GM23248 (cell line): Measurements from ENCODE around the gene SOX21. TPM values are rescaled to one million over a fixed set of nuclear protein-coding genes. Genes with fewer than 3 reads are reported as not detected.
"Not testable (repeated sequence)": the region's sequence is repeated elsewhere in the genome, so short reads cannot be mapped to it uniquely, and the experiment has no call there.

Experiments used
- DNase-seq: peaks from one replicate; pipeline ENCODE4 v3.0.0-alpha.2; 2015
- H2AFZ ChIP-seq: fragments of 200-600 bp; sonication (generic); 2 replicates; pipeline ENCODE4 v1.6.1; 2016; ENCODE audit warnings: antibody characterized with exemption
- H3F3A ChIP-seq: fragments of 200-600 bp; sonication (generic); 2 replicates; pipeline ENCODE4 v1.6.1; 2016; ENCODE audit warnings: mild to moderate bottlenecking, antibody characterized with exemption, mixed run types; ENCODE audit not compliant: insufficient read depth
- H3K27ac ChIP-seq: fragments of 200-600 bp; sonication (generic); 2 replicates; pipeline ENCODE4 v1.5.1; 2016; ENCODE audit warnings: mild to moderate bottlenecking
- H3K27me3 ChIP-seq: fragments of 200-600 bp; sonication (generic); replicated peaks from 2 replicates; pipeline ENCODE4 v1.6.1; 2016; ENCODE audit warnings: mild to moderate bottlenecking; ENCODE audit not compliant: insufficient read depth
- H3K36me3 ChIP-seq: fragments of 200-600 bp; sonication (generic); 2 replicates; pipeline ENCODE4 v1.6.1; 2016; ENCODE audit warnings: low read depth, mild to moderate bottlenecking
- H3K4me1 ChIP-seq: fragments of 200-600 bp; sonication (generic); 2 replicates; pipeline ENCODE4 v1.6.1; 2016; ENCODE audit warnings: mild to moderate bottlenecking; ENCODE audit not compliant: insufficient read depth
- H3K4me2 ChIP-seq: fragments of 200-600 bp; sonication (generic); one replicate; pipeline ENCODE4 v1.6.1; 2016; ENCODE audit warnings: mild to moderate bottlenecking; ENCODE audit not compliant: unreplicated experiment
- H3K4me3 ChIP-seq: fragments of 200-600 bp; sonication (generic); 2 replicates; pipeline ENCODE4 v1.5.1; 2016; ENCODE audit warnings: mild to moderate bottlenecking
- H3K79me2 ChIP-seq: fragments of 200-600 bp; sonication (generic); 2 replicates; pipeline ENCODE4 v1.6.1; 2016; ENCODE audit warnings: mild to moderate bottlenecking; ENCODE audit not compliant: insufficient read depth
- H3K9ac ChIP-seq: fragments of 200-600 bp; sonication (generic); 2 replicates; pipeline ENCODE4 v1.6.1; 2016; ENCODE audit warnings: mild to moderate bottlenecking
- H3K9me2 ChIP-seq: fragments of 200-600 bp; sonication (generic); 2 replicates; pipeline ENCODE4 v1.6.1; 2016; ENCODE audit warnings: mixed run types, mild to moderate bottlenecking, moderate library complexity; ENCODE audit not compliant: insufficient read depth
- H3K9me3 ChIP-seq: fragments of 200-600 bp; sonication (generic); one replicate; pipeline ENCODE4 v1.6.1; 2017; ENCODE audit warnings: low read depth
- H4K20me1 ChIP-seq: fragments of 200-600 bp; sonication (generic); 2 replicates; pipeline ENCODE4 v1.6.0; 2016; ENCODE audit not compliant: insufficient read depth
- EZH2 ChIP-seq: fragments of 200-600 bp; sonication (generic); IDR thresholded peaks from 2 replicates; pipeline ENCODE4 v1.6.1; 2018; ENCODE audit warnings: antibody characterized with exemption, mild to moderate bottlenecking; ENCODE audit not compliant: insufficient read depth, poor library complexity, severe bottlenecking
- EZH2phosphoT487 ChIP-seq: fragments of 200-600 bp; sonication (generic); IDR thresholded peaks from 2 replicates; pipeline ENCODE4 v1.6.1; 2018; ENCODE audit warnings: antibody characterized with exemption, moderate library complexity, mild to moderate bottlenecking, low read depth; ENCODE audit not compliant: insufficient read depth
- WGBS, 2 experiments: methylation state at CpG; one replicate each; pipeline ENCODE4 v1.1.6; 2015 to 2017; ENCODE audit warnings: low lambda C conversion rate in 2 of 2, low coverage in 1 of 2; ENCODE audit errors: missing lambda C conversion rate in 2 of 2; 5-methylcytosine and 5-hydroxymethylcytosine counted together
- in situ Hi-C: fragments of 300-500 bp; cut with MboI; formaldehyde crosslinking; loops from 2 replicates; pipeline ENCODE4 v1.15.0; 2020
- polyA plus RNA-seq: library from polyadenylated mRNA; unstranded; fragments of >200 nt; fragmentation: Nextera tagmentation; extraction: Ambion mirVana; gene quantifications from 2 replicates; pipeline ENCODE4 v1.2.1, GENCODE V29; 2016
- total RNA-seq: library from RNA; depleted of rRNA; stranded (reverse); fragments of >200 nt; shearing (Covaris generic); gene quantifications from 2 replicates; pipeline ENCODE4 v1.2.3, GENCODE V29; 2014

Gene SOX21
- total and polyA plus RNA-seq, 2 experiments from 2014 or later, result not detected

- Histone ChIP-seq H3K4me2 (no peak overlapping the region), H3F3A (no peaks in the 10 kb centered on the region), H3K4me1 (no peaks in the 10 kb centered on the region), H3K36me3 (no peaks in the 10 kb centered on the region), H3K27ac (no peak overlapping the region), H3K9me2 (no peaks in the 10 kb centered on the region), H3K9me3 (no peaks in the 10 kb centered on the region), H3K4me3 (no peak overlapping the region), H3K27me3 (peaks cover 11% of the 10 kb centered on the region; the same call in 1 of the 2 replicates), H4K20me1 (no peaks in the 10 kb centered on the region), H3K9ac (no peak overlapping the region), H2AFZ (no peak overlapping the region), H3K79me2 (no peaks in the 10 kb centered on the region)
- TF ChIP-seq EZH2 (no peak), EZH2phosphoT487 (no peak)
- DNase-seq, result no peak
- in situ Hi-C loops, result no loop called here
- 3 to 4% methylated on average over 1 of the region's 1 CpG for WGBS, 2 experiments
Measured at GRCh38 chr13:94726425-94726824, 14.1 kb upstream of the SOX21 start.

GRCh38 chr13:94722609-94723345 is 10.4 kb upstream of the SOX21 start:
- in situ Hi-C loops, result no loop called here
- H3K4me1 ChIP-seq, result no peaks in the 10 kb centered on the region
- H3K4me3 ChIP-seq, result no peak overlapping the region
- whole genome bisulfite sequencing, 2 experiments, result 5 to 6% methylated on average over 9 of the region's 9 CpGs
- no peak overlapping the region for H3K4me2 ChIP-seq
- no peaks in the 10 kb centered on the region for H3K9me3 ChIP-seq
- H3K9ac ChIP-seq, result no peak overlapping the region
- no peaks in the 10 kb centered on the region for H3F3A ChIP-seq
- H3K36me3 ChIP-seq, result no peaks in the 10 kb centered on the region
- H3K9me2 ChIP-seq, result no peaks in the 10 kb centered on the region
- H3K27me3 ChIP-seq, result peaks cover 11% of the 10 kb centered on the region; the same call in 1 of the 2 replicates
- no peak for TF ChIP-seq EZH2
- no peak for TF ChIP-seq EZH2phosphoT487
- no peaks in the 10 kb centered on the region for H4K20me1 ChIP-seq
- no peaks in the 10 kb centered on the region for H3K79me2 ChIP-seq
- H3K27ac ChIP-seq, result no peak overlapping the region
- no peak overlapping the region for H2AFZ ChIP-seq
- no peak for DNase-seq

- H3F3A ChIP-seq, H3K9ac ChIP-seq, H3K36me3 ChIP-seq, H3K4me2 ChIP-seq, in situ Hi-C loops, H4K20me1 ChIP-seq, H3K9me2 ChIP-seq, H2AFZ ChIP-seq, H3K4me3 ChIP-seq, H3K79me2 ChIP-seq, H3K4me1 ChIP-seq, H3K27ac ChIP-seq, H3K9me3 ChIP-seq, DNase-seq: not testable (repeated sequence)
- 69 to 78% methylated on average over 1 of the region's 1 CpG for WGBS, 2 experiments
- H3K27me3 ChIP-seq, result peaks cover 42% of the 10 kb centered on the region
Measured at GRCh38 chr13:94718697-94719096, 6.4 kb upstream of the SOX21 start.

GRCh38 chr13:94717916-94718315 is 5.6 kb upstream of the SOX21 start:
- H3K36me3 ChIP-seq, result no peaks in the 10 kb centered on the region
- no peak overlapping the region for H3K4me3 ChIP-seq
- TF ChIP-seq EZH2phosphoT487 (no peak), EZH2 (no peak)
- peaks cover 47% of the 10 kb centered on the region for H3K27me3 ChIP-seq
- DNase-seq, result no peak
- no peaks in the 10 kb centered on the region for H3K4me1 ChIP-seq
- H3F3A ChIP-seq, result no peaks in the 10 kb centered on the region
- in situ Hi-C loops, result no loop called here
- no peak overlapping the region for H3K27ac ChIP-seq
- no peaks in the 10 kb centered on the region for H4K20me1 ChIP-seq
- 53 to 54% methylated on average over 4 of the region's 4 CpGs for WGBS, 2 experiments
- no peak overlapping the region for H3K9ac ChIP-seq
- H3K4me2 ChIP-seq, result no peak overlapping the region
- no peak overlapping the region for H2AFZ ChIP-seq
- H3K9me3 ChIP-seq, result no peaks in the 10 kb centered on the region
- H3K79me2 ChIP-seq, result no peaks in the 10 kb centered on the region
- no peaks in the 10 kb centered on the region for H3K9me2 ChIP-seq

- peaks cover 47% of the 10 kb centered on the region for H3K27me3 ChIP-seq
- DNase-seq, result no peak
- H4K20me1 ChIP-seq, result no peaks in the 10 kb centered on the region
- in situ Hi-C loops, result no loop called here
- no peak overlapping the region for H3K9ac ChIP-seq
- no peaks in the 10 kb centered on the region for H3K79me2 ChIP-seq
- H3K4me3 ChIP-seq, result no peak overlapping the region
- WGBS, 2 experiments, result 40 to 42% methylated on average over 5 of the region's 5 CpGs
- no peaks in the 10 kb centered on the region for H3K4me1 ChIP-seq
- no peak overlapping the region for H3K27ac ChIP-seq
- no peaks in the 10 kb centered on the region for H3F3A ChIP-seq
- TF ChIP-seq EZH2 (no peak), EZH2phosphoT487 (no peak)
- H3K9me3 ChIP-seq, result no peaks in the 10 kb centered on the region
- no peak overlapping the region for H2AFZ ChIP-seq
- H3K36me3 ChIP-seq, result no peaks in the 10 kb centered on the region
- H3K9me2 ChIP-seq, result no peaks in the 10 kb centered on the region
- no peak overlapping the region for H3K4me2 ChIP-seq
Measured at GRCh38 chr13:94716016-94716415, 3.7 kb upstream of the SOX21 start.
